A549 (cell line): ENCODE results near the gene BABAM2.

ENCODE experiments used
- CEBPB ChIP-seq, 2 experiments: fragments of >200 bp in 1 of 2; sonication (Bioruptor Twin) in 1 of 2; formaldehyde crosslinking in 1 of 2; IDR thresholded peaks; 2 replicates each; pipeline ENCODE4 v1.6.1; 2012 to 2016
- POLR2A ChIP-seq: IDR thresholded peaks from 2 replicates; pipeline ENCODE4 v1.6.1; 2012; ENCODE audit warnings: mild to moderate bottlenecking, low read length
- RAD21 ChIP-seq, 2 experiments: fragments of >200 bp in 1 of 2; sonication (Bioruptor Twin) in 1 of 2; formaldehyde crosslinking in 1 of 2; IDR thresholded peaks in 1 of 2; conservative IDR thresholded peaks in 1 of 2; 2 replicates in 1 of 2; 3 replicates in 1 of 2; pipeline ENCODE4 v1.6.1; 2012 to 2018; ENCODE audit warnings: inconsistent platforms in 1 of 2
- ZFP36 ChIP-seq: fragments of 450-650 bp; IDR thresholded peaks from 2 replicates; pipeline ENCODE4 v1.6.1; 2014; ENCODE audit warnings: borderline replicate concordance; ENCODE audit not compliant: partially characterized antibody
- TF ChIP-seq, protein P1 (sequence below): fragments of >200 bp; sonication (Bioruptor Twin); formaldehyde crosslinking; IDR thresholded peaks from 3 replicates; pipeline ENCODE4 v1.5.1; 2016

DNA sequence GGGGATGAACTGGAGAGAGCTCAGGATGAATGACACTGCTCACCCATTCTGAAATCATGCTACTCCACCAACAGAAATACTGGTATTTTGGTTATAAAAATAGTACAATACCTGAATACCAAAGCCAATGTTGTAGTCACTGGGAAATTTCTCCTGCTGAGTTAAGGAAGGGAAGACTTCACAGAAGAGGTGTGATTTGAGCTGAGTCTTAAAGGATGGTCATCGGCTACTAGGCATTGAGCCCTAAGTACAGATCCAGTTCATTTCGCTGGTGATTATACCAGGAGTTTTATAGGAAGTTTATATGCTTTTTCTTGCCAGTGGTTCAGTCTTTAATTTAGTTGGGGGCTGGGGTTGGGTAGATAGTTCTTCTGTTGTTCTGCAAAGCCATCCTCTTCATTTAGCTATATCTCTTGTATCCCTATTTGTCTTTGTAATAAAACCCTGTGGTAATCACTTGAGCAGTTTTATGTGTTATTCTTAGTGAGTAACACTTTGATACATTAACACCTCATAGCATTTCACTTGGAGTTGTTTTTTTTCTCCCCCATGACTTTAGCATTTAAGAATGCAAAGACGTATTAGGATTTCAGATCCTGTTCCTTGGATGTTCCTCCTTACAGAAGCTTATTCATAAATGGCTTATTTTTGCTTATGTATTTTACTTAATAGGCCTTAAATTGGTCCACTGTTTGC is 262.2 kb downstream of the BABAM2 start:
- TF ChIP-seq RAD21 (conservative IDR thresholded peaks at IDR 0.05 in 1 of 2, IDR thresholded peaks at IDR 0.05 in 1 of 2) (no peak), ZFP36 (no peak), POLR2A (no peak), CEBPB (IDR thresholded peaks at IDR 0.05) (no peak)
- TF ChIP-seq, protein P1, sequence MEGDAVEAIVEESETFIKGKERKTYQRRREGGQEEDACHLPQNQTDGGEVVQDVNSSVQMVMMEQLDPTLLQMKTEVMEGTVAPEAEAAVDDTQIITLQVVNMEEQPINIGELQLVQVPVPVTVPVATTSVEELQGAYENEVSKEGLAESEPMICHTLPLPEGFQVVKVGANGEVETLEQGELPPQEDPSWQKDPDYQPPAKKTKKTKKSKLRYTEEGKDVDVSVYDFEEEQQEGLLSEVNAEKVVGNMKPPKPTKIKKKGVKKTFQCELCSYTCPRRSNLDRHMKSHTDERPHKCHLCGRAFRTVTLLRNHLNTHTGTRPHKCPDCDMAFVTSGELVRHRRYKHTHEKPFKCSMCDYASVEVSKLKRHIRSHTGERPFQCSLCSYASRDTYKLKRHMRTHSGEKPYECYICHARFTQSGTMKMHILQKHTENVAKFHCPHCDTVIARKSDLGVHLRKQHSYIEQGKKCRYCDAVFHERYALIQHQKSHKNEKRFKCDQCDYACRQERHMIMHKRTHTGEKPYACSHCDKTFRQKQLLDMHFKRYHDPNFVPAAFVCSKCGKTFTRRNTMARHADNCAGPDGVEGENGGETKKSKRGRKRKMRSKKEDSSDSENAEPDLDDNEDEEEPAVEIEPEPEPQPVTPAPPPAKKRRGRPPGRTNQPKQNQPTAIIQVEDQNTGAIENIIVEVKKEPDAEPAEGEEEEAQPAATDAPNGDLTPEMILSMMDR, result no peak
